GM12878 (cell line): ENCODE results near the gene KDM5B. TPM values are rescaled to one million over a fixed set of nuclear protein-coding genes. Genes with fewer than 3 reads are reported as not detected.

Experiments
- ATAC-seq: fragments of 200-7000 bp; cut with Tn5 transposase; 3 replicates; pipeline ENCODE4 v1.9.1; 2020; ENCODE audit warnings: mild to moderate bottlenecking, moderate library complexity
- BruUV-seq: library from RNA; stranded (reverse); fragments of 400-500 nt; replicated peaks from 2 replicates; lab custom pipeline; 2021; lab: Mats Ljungman, UMichigan
- CTCF ChIA-PET: fragments of 300-600 bp; sonication (Branson Sonifier 250); formaldehyde crosslinking; extraction: SDS; loops from one replicate; lab custom pipeline; 2021; ENCODE audit warnings: inconsistent platforms; lab: Yijun Ruan, JAX
- POLR2A ChIA-PET: fragments of 350-600 bp; formaldehyde crosslinking; extraction: SDS; loops from one replicate; lab custom pipeline; 2021; ENCODE audit warnings: inconsistent platforms; lab: Charles Lee
- RAD21 ChIA-PET: fragments of 300-600 bp; sonication (Branson Sonifier 250); formaldehyde crosslinking; loops from one replicate; lab custom pipeline; 2023; ENCODE audit warnings: antibody characterized with exemption; ENCODE audit not compliant: unreplicated experiment; lab: Charles Lee
- SMC1A ChIA-PET: fragments of 300-600 bp; sonication (Branson Sonifier 250); formaldehyde crosslinking; loops from one replicate; lab custom pipeline; 2023; ENCODE audit not compliant: unreplicated experiment, uncharacterized antibody; lab: Charles Lee
- DNase-seq: peaks from one replicate; pipeline ENCODE4 v3.0.0-alpha.2; 2011; ENCODE audit warnings: low read depth, low spot score
- FAIRE-seq: peaks from 3 replicates; lab custom pipeline; 2011; peaks lifted over from hg19 to GRCh38; lab: Jason Lieb, UNC
- H2AFZ ChIP-seq: 2 replicates; pipeline ENCODE4 v1.6.0; 2011; ENCODE audit warnings: low read depth, low read length, control low read depth; ENCODE audit not compliant: control insufficient read depth
- H3K27ac ChIP-seq: 2 replicates; pipeline ENCODE4 v1.5.1; 2011; ENCODE audit warnings: control low read depth; ENCODE audit not compliant: control insufficient read depth, insufficient read depth
- H3K27me3 ChIP-seq, 2 experiments: replicated peaks in 1 of 2; 2 replicates each; pipeline versions ENCODE4 v1.6.0 to v1.6.1; 2011; ENCODE audit warnings: low read length in 1 of 2; ENCODE audit not compliant: control insufficient read depth in 2 of 2, insufficient read depth in 2 of 2
- H3K36me3 ChIP-seq, 2 experiments: 2 replicates each; pipeline ENCODE4 v1.5.1; 2011; ENCODE audit warnings: low read length in 1 of 2; ENCODE audit not compliant: control insufficient read depth in 2 of 2, insufficient read depth in 2 of 2
- H3K4me1 ChIP-seq: 2 replicates; pipeline ENCODE4 v1.6.1; 2011; ENCODE audit warnings: mild to moderate bottlenecking, low read length, moderate library complexity, mixed read lengths; ENCODE audit not compliant: control insufficient read depth, insufficient read depth
- H3K4me2 ChIP-seq: 2 replicates; pipeline ENCODE4 v1.6.0; 2011; ENCODE audit warnings: control low read depth; ENCODE audit not compliant: control insufficient read depth, insufficient read depth
- H3K4me3 ChIP-seq: fragments of 200-600 bp; sonication (generic); 2 replicates; pipeline ENCODE4 v1.5.1; 2016
- H3K79me2 ChIP-seq: 2 replicates; pipeline ENCODE4 v1.6.0; 2011; ENCODE audit warnings: low read length; ENCODE audit not compliant: control insufficient read depth, insufficient read depth
- H3K9ac ChIP-seq: 2 replicates; pipeline ENCODE4 v1.8.0; 2011; ENCODE audit warnings: low read length, control low read depth, mixed read lengths; ENCODE audit not compliant: control insufficient read depth, insufficient read depth
- H3K9me3 ChIP-seq: replicated peaks from 3 replicates; pipeline ENCODE4 v1.5.1; 2011; ENCODE audit warnings: mild to moderate bottlenecking, low read length; ENCODE audit not compliant: control insufficient read depth, insufficient read depth
- H4K20me1 ChIP-seq: 2 replicates; pipeline ENCODE4 v1.6.0; 2011; ENCODE audit not compliant: control insufficient read depth, insufficient read depth
- BRCA1 ChIP-seq: IDR thresholded peaks from 2 replicates; pipeline ENCODE4 v1.6.1; 2011; ENCODE audit warnings: low read depth, low read length, improper control_type of control experiment
- GABPA ChIP-seq: IDR thresholded peaks from 2 replicates; pipeline ENCODE4 v1.6.1; 2014; ENCODE audit warnings: antibody characterized with exemption, low read depth, mild to moderate bottlenecking, inconsistent platforms
- HCFC1 ChIP-seq: fragments of 150-350 bp; IDR thresholded peaks from 2 replicates; pipeline ENCODE4 v1.6.1; 2014; ENCODE audit warnings: low read length
- JUND ChIP-seq: IDR thresholded peaks from 2 replicates; pipeline ENCODE4 v1.6.1; 2012; ENCODE audit warnings: low read depth, mild to moderate bottlenecking, low read length, improper control_type of control experiment, moderate library complexity
- NBN ChIP-seq: fragments of 450-650 bp; IDR thresholded peaks from 2 replicates; pipeline ENCODE4 v1.6.1; 2016
- NFYA ChIP-seq: IDR thresholded peaks from 2 replicates; pipeline ENCODE4 v1.6.1; 2011; ENCODE audit warnings: low read depth, mild to moderate bottlenecking, low read length, improper control_type of control experiment, borderline replicate concordance
- SMAD1 ChIP-seq: fragments of 450-650 bp; IDR thresholded peaks from 2 replicates; pipeline ENCODE4 v1.6.1; 2018; ENCODE audit warnings: mild to moderate bottlenecking, low read depth; ENCODE audit not compliant: partially characterized antibody
- SPI1 ChIP-seq: IDR thresholded peaks from 2 replicates; pipeline ENCODE4 v1.6.1; 2011; ENCODE audit warnings: low read depth, mild to moderate bottlenecking, low read length, moderate library complexity, borderline replicate concordance; ENCODE audit not compliant: insufficient read depth
- STAT3 ChIP-seq: IDR thresholded peaks from 2 replicates; pipeline ENCODE4 v1.6.1; 2011; ENCODE audit warnings: low read depth, low read length, improper control_type of control experiment
- ZBTB11 ChIP-seq: fragments of 450-650 bp; formaldehyde crosslinking; IDR thresholded peaks from 2 replicates; pipeline ENCODE4 v1.5.0; 2022; ENCODE audit warnings: mild to moderate bottlenecking, missing genetic modification characterization
- ZNF384 ChIP-seq: IDR thresholded peaks from 2 replicates; pipeline ENCODE4 v1.6.1; 2012; ENCODE audit warnings: low read depth, mild to moderate bottlenecking, low read length, improper control_type of control experiment, borderline replicate concordance
- WGBS: methylation state at CpG from one replicate; pipeline ENCODE4 v1.1.6; 2016; ENCODE audit warnings: low lambda C conversion rate; ENCODE audit not compliant: insufficient replicate concordance, insufficient coverage; ENCODE audit errors: missing lambda C conversion rate; 5-methylcytosine and 5-hydroxymethylcytosine counted together
- in situ Hi-C: fragments of 300-500 bp; cut with MboI; formaldehyde crosslinking; loops from 9 replicates; pipeline ENCODE4 v1.14.3; 2018; ENCODE audit warnings: mixed read lengths
- intact Hi-C: fragments of 100-400 bp; cut with micrococcal nuclease; formaldehyde crosslinking; loops from one replicate; pipeline ENCODE4 v1.14.2; 2022; ENCODE audit not compliant: unreplicated experiment
- polyA plus RNA-seq, 11 experiments: library from polyadenylated mRNA; depleted of rRNA in 4 of 11; unstranded in 6 of 11; stranded (reverse) in 5 of 11; fragments of >200 nt; fragmentation: Nextera tagmentation in 4 of 11; fragmentation: Illumina TruSeq in 1 of 11; extraction: Ambion mirVana in 4 of 11; extraction: Trizol in 1 of 11; gene quantifications; 1 replicate in 1 of 11; 2 replicates in 10 of 11; pipeline versions ENCODE4 v1.2.1 to v1.2.3, GENCODE V29; 2011 to 2016; ENCODE audit warnings: inconsistent platforms in 2 of 11, missing spikeins in 2 of 11, low read depth in 1 of 11
- total RNA-seq, 4 experiments: library from RNA; depleted of rRNA in 3 of 4; stranded (reverse); fragments of >200 nt in 3 of 4; fragmentation: Illumina TruSeq in 1 of 4; extraction: Trizol in 1 of 4; gene quantifications; 2 replicates each; pipeline versions ENCODE4 v1.2.1 to v1.2.3, GENCODE V29; 2013 to 2021
- TF ChIP-seq, protein P1 (sequence below): fragments of 450-650 bp; IDR thresholded peaks from 2 replicates; pipeline ENCODE4 v1.6.1; 2017; ENCODE audit warnings: mild to moderate bottlenecking, moderate library complexity
- TF ChIP-seq, protein P2 (sequence below): fragments of 450-650 bp; conservative IDR thresholded peaks from 2 replicates; pipeline ENCODE4 v1.6.1; 2017; ENCODE audit warnings: mild to moderate bottlenecking, moderate library complexity
- TF ChIP-seq, protein P3 (sequence below): fragments of 450-650 bp; IDR thresholded peaks from 2 replicates; pipeline ENCODE4 v1.6.1; 2014; ENCODE audit warnings: mild to moderate bottlenecking

Gene KDM5B
- total and polyA plus RNA-seq, 10 of the 15 experiments (the other 5 are each of a cell fraction or from before 2014, with no cell fraction given) = 1.7 to 26.6 (median 8.1) TPM

GRCh38 chr1:202733251-202733650 is 75.0 kb downstream of the KDM5B start:
- Histone ChIP-seq H3K9me3 (no peaks in the 10 kb centered on the region), H4K20me1 (no peaks in the 10 kb centered on the region), H3K4me1 (no peaks in the 10 kb centered on the region), H3K36me3 (peaks cover 4 to 6% of the 10 kb centered on the region in 2 experiments), H3K9ac (no peak overlapping the region), H2AFZ (no peak overlapping the region), H3K27me3 (no peaks in the 10 kb centered on the region), H3K27ac (no peak overlapping the region), H3K4me3 (no peak overlapping the region), H3K79me2 (no peaks in the 10 kb centered on the region), H3K4me2 (no peak overlapping the region)
- DNase-seq (no peak), FAIRE-seq (no peak), ATAC-seq (no peak)
- intact Hi-C loops = no loop called here
- ChIA-PET CTCF (interaction anchor here (0.9 to 1.6 kb wide), 3 partner anchors 12 to 540 kb away, joined by 4 read pairs; partner anchors contain the start of gene LGR6), POLR2A (interaction anchor here (0.6 kb wide), 1 partner anchor 118 kb away, joined by 7 read pairs; no protein-coding TSS in a partner anchor), RAD21 (no interaction called here), SMC1A (interaction anchor here (1.6 kb wide), 1 partner anchor 8 kb away, joined by 5 read pairs; no protein-coding TSS in a partner anchor)
- in situ Hi-C loops = no loop called here
- no TSS peak for BruUV-seq
- TF ChIP-seq, protein P1, sequence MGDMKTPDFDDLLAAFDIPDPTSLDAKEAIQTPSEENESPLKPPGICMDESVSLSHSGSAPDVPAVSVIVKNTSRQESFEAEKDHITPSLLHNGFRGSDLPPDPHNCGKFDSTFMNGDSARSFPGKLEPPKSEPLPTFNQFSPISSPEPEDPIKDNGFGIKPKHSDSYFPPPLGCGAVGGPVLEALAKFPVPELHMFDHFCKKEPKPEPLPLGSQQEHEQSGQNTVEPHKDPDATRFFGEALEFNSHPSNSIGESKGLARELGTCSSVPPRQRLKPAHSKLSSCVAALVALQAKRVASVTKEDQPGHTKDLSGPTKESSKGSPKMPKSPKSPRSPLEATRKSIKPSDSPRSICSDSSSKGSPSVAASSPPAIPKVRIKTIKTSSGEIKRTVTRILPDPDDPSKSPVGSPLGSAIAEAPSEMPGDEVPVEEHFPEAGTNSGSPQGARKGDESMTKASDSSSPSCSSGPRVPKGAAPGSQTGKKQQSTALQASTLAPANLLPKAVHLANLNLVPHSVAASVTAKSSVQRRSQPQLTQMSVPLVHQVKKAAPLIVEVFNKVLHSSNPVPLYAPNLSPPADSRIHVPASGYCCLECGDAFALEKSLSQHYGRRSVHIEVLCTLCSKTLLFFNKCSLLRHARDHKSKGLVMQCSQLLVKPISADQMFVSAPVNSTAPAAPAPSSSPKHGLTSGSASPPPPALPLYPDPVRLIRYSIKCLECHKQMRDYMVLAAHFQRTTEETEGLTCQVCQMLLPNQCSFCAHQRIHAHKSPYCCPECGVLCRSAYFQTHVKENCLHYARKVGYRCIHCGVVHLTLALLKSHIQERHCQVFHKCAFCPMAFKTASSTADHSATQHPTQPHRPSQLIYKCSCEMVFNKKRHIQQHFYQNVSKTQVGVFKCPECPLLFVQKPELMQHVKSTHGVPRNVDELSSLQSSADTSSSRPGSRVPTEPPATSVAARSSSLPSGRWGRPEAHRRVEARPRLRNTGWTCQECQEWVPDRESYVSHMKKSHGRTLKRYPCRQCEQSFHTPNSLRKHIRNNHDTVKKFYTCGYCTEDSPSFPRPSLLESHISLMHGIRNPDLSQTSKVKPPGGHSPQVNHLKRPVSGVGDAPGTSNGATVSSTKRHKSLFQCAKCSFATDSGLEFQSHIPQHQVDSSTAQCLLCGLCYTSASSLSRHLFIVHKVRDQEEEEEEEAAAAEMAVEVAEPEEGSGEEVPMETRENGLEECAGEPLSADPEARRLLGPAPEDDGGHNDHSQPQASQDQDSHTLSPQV = no peak
- TF ChIP-seq, protein P2, sequence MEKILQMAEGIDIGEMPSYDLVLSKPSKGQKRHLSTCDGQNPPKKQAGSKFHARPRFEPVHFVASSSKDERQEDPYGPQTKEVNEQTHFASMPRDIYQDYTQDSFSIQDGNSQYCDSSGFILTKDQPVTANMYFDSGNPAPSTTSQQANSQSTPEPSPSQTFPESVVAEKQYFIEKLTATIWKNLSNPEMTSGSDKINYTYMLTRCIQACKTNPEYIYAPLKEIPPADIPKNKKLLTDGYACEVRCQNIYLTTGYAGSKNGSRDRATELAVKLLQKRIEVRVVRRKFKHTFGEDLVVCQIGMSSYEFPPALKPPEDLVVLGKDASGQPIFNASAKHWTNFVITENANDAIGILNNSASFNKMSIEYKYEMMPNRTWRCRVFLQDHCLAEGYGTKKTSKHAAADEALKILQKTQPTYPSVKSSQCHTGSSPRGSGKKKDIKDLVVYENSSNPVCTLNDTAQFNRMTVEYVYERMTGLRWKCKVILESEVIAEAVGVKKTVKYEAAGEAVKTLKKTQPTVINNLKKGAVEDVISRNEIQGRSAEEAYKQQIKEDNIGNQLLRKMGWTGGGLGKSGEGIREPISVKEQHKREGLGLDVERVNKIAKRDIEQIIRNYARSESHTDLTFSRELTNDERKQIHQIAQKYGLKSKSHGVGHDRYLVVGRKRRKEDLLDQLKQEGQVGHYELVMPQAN = no peak
- TF ChIP-seq HCFC1 (no peak), NBN (no peak), ZBTB11 (no peak), SMAD1 (no peak), STAT3 (no peak), BRCA1 (no peak), ZNF384 (no peak), NFYA (no peak), GABPA (no peak), JUND (no peak), SPI1 (no peak)
- TF ChIP-seq, protein P3, sequence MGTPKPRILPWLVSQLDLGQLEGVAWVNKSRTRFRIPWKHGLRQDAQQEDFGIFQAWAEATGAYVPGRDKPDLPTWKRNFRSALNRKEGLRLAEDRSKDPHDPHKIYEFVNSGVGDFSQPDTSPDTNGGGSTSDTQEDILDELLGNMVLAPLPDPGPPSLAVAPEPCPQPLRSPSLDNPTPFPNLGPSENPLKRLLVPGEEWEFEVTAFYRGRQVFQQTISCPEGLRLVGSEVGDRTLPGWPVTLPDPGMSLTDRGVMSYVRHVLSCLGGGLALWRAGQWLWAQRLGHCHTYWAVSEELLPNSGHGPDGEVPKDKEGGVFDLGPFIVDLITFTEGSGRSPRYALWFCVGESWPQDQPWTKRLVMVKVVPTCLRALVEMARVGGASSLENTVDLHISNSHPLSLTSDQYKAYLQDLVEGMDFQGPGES = no peak
- WGBS = 52% methylated on average over 10 of the region's 10 CpGs
